Measurements from ENCODE around the gene TAP1. TPM values are rescaled to one million over a fixed set of nuclear protein-coding genes. Genes with fewer than 3 reads are reported as not detected.
"Not testable (repeated sequence)": the region's sequence is repeated elsewhere in the genome, so short reads cannot be mapped to it uniquely, and the experiment has no call there.

The TAP1 gene
- total RNA-seq, 2 experiments from 2014 or later, result 187 TPM

DNA sequence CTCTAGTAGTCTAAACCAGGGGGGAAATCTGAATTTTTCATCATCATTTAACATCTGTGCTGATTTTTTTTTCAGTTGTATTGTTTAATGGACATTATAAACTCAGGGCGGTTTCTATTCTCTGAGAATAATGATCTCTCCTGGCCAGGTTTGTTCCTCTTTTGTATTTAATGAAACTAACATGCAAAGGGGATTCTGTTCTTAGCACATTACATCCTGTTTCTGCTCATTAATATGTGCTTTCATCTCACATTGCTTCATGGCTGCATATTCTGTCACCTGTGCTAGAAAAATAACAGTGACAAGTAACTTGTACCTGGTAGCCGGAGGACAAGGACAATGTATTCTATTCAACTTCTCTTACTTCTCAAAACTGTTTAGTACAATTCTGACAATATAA, 37.5 kb downstream of the TAP1 start:
- Mint-ChIP-seq H3K27ac (no peak overlapping the region), H3K9me3 (no peaks in the 10 kb centered on the region), H3K4me3 (no peak overlapping the region), H3K27me3 (ENCODE audit: low read depth) (no peaks in the 10 kb centered on the region), H3K36me3 (ENCODE audit: low read depth) (peaks cover 1% of the 10 kb centered on the region), H3K4me1 (ENCODE audit: low read depth) (peaks cover 2% of the 10 kb centered on the region)
- no peak for DNase-seq
- intact Hi-C loops (cut with micrococcal nuclease), result no loop called here
- CTCF ChIA-PET, result no interaction called here

DNA sequence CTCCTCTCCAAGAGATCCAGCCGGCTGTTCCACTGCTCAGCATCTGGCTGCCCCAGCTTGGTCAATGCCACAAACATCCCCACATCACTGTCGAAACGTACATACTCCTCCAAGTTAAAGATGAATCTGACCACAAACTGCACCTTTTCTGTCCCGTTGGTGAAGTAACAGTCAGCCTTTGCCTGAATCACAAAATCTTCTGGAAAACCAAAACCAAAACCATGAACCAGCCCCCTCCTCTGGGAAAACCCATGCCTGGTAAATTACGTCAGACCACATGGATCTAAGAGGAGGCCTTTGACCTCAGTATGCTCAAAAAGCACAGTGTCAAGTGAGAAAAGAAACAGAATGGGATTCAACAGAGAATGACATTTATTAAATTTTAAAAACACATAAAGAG, 38.4 kb downstream of the TAP1 start:
- H3K4me3 Mint-ChIP-seq, result no peak overlapping the region
- H3K27ac Mint-ChIP-seq, result no peak overlapping the region
- DNase-seq, result no peak
- peaks cover 1% of the 10 kb centered on the region for H3K36me3 Mint-ChIP-seq (ENCODE audit: low read depth)
- H3K27me3 Mint-ChIP-seq (ENCODE audit: low read depth), result no peaks in the 10 kb centered on the region
- H3K9me3 Mint-ChIP-seq, result no peaks in the 10 kb centered on the region
- intact Hi-C loops (cut with micrococcal nuclease), result no loop called here
- CTCF ChIA-PET, result no interaction called here
- H3K4me1 Mint-ChIP-seq (ENCODE audit: low read depth), result peaks cover 2% of the 10 kb centered on the region

DNA sequence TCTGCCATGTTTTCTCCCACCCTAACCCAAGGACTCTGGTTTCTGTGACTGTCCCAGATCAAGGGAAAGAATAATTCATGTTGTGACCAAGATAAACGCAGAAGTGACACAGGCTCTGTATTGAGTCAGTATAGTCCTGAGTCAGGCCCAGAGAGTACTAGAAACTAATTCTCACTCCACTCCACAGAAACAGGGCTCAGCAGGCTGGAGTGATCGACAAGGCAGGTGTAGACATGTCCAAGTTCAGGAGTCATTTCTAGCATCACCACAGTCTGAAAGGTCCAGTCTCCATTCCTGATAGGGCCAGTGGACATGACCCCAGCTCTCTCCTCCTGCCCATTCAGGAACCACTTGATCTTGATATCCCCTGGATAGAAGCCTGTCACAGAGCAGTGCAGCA, 39.4 kb downstream of the TAP1 start:
- intact Hi-C loops (cut with micrococcal nuclease), result no loop called here

DNA sequence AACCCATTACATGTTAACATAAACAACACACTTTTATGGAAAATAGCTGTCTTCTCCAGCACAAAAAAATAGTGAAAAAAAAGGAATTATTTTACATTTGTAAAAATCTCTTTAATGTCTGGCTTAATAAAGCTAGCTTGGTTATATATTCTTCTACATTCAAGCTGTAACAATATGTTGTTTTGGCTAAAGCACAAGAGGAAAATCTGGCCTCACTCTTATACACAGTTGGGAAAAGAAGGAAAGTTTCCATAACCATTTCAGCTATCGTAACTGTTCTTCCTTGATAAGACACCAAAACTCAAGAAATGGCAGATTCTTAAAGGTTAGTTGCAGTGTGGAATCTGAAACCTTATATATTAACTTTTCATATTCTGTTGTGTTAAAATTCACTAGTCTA, 44.3 kb downstream of the TAP1 start:
- no peak for DNase-seq
- intact Hi-C loops (cut with micrococcal nuclease), result no loop called here

More for the DNA sequence above, 39.4 kb downstream of the TAP1 start:
- no peak overlapping the region for H3K27ac Mint-ChIP-seq
- no peak for DNase-seq
- CTCF ChIA-PET, result interaction anchor here (0.6 to 1.3 kb wide), 2 partner anchors 24 to 57 kb away, joined by 3 read pairs; partner anchors contain the start of gene TAP2
- H3K4me1 Mint-ChIP-seq (ENCODE audit: low read depth), result no peaks in the 10 kb centered on the region
- H3K27me3 Mint-ChIP-seq (ENCODE audit: low read depth), result no peaks in the 10 kb centered on the region
- peaks cover 1% of the 10 kb centered on the region for H3K36me3 Mint-ChIP-seq (ENCODE audit: low read depth)
- no peak overlapping the region for H3K4me3 Mint-ChIP-seq
- no peaks in the 10 kb centered on the region for H3K9me3 Mint-ChIP-seq

DNA sequence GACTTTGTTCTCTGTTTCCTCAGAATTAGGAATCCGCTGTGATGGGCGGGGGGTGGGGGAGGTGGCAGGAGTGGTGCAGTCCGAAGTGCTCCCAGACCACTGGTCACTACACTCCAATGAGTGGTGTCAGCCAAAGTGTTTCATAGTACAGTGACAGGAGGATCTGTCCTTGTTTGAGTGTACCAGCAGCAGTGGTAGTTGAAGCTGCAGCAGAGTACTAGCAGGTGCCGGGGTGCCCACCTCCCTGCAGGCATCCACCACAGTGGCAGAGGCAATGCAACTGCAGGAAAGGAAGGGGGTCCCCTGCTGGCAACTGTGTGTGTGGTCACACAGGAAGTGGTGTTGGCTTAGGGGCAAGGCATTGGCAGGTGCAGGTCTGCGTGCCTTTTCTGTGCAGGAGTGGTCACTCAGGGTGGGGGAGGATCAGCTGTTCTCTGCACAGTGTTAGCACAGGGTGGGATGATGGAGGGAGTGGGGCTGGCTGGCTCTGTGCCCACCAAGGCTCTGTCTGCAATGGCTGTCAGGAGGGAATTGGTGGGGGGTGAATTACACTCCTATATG, 46.4 kb downstream of the TAP1 start:
- intact Hi-C loops (cut with micrococcal nuclease), result no loop called here
- H3K9me3 Mint-ChIP-seq, result no peaks in the 10 kb centered on the region
- H3K4me3 Mint-ChIP-seq, result no peak overlapping the region
- no peak overlapping the region for H3K27ac Mint-ChIP-seq
- no peaks in the 10 kb centered on the region for H3K36me3 Mint-ChIP-seq (ENCODE audit: low read depth)
- no peak for DNase-seq
- CTCF ChIA-PET, result no interaction called here
- H3K4me1 Mint-ChIP-seq (ENCODE audit: low read depth), result peaks cover 8% of the 10 kb centered on the region
- peaks cover 35% of the 10 kb centered on the region for H3K27me3 Mint-ChIP-seq (ENCODE audit: low read depth)

More for the DNA sequence above, 44.3 kb downstream of the TAP1 start:
- H3K9me3 Mint-ChIP-seq, result no peaks in the 10 kb centered on the region
- H3K27ac Mint-ChIP-seq, result no peak overlapping the region
- CTCF ChIA-PET, result interaction anchor here (0.8 to 1.2 kb wide), 2 partner anchors 16 to 23 kb away, joined by 4 to 7 read pairs; no protein-coding TSS in a partner anchor
- peaks cover 21% of the 10 kb centered on the region for H3K27me3 Mint-ChIP-seq (ENCODE audit: low read depth)
- H3K36me3 Mint-ChIP-seq (ENCODE audit: low read depth), result peaks cover 1% of the 10 kb centered on the region
- peaks cover 8% of the 10 kb centered on the region for H3K4me1 Mint-ChIP-seq (ENCODE audit: low read depth)
- H3K4me3 Mint-ChIP-seq, result no peak overlapping the region

DNA sequence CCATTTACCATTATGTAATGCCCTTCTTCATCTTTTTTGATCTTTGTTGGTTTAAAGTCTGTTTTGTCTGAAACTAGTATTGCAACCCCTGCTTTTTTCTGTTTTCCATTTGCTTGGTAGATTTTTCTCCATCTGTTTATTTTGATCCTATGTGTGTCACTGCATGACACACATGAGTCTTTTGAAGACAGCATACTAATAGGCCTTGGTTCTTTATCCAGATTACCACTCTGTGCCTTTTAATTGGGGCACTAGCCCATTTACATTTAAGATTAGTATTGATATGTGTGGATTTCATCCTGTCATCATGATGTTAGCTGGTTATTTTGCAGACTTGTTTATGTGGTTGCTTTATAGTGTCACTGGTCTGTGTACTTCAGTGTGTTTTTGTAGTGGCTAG, 48.1 kb downstream of the TAP1 start:
- DNase-seq; H3K4me3 Mint-ChIP-seq; H3K4me1 Mint-ChIP-seq (ENCODE audit: low read depth); H3K9me3 Mint-ChIP-seq; H3K36me3 Mint-ChIP-seq (ENCODE audit: low read depth); intact Hi-C loops (cut with micrococcal nuclease); H3K27ac Mint-ChIP-seq: not testable (repeated sequence)
- H3K27me3 Mint-ChIP-seq (ENCODE audit: low read depth), result peaks cover 37% of the 10 kb centered on the region
- CTCF ChIA-PET, result interaction anchor here (1.2 kb wide), 1 partner anchor 62 kb away, joined by 4 read pairs; no protein-coding TSS in a partner anchor

DNA sequence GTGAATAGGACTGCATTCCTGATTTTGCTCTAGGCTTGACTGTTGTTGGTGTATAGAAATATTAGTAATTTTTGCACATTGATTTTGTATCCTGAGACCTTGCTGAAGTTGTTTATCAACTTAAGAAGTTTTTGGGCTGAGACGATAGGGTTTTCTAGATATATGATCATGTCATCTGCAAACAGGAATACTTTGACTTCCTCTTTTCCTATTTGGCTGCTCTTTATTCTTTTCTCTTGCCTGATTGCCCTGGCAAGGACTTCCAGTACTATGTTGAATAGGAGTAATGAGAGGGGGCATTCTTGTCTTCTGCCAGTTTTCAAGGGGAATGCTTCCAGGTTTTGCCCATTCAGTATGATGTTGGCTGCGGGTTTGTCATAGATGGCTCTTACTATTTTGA, 50.1 kb downstream of the TAP1 start:
- Mint-ChIP-seq H3K27ac (no peak overlapping the region), H3K4me1 (ENCODE audit: low read depth) (peaks cover 8% of the 10 kb centered on the region), H3K27me3 (ENCODE audit: low read depth) (peaks cover 42% of the 10 kb centered on the region), H3K36me3 (ENCODE audit: low read depth) (no peaks in the 10 kb centered on the region), H3K9me3 (peaks cover 5% of the 10 kb centered on the region), H3K4me3 (no peak overlapping the region)
- intact Hi-C loops (cut with micrococcal nuclease), result no loop called here
- DNase-seq, result no peak
- CTCF ChIA-PET, result interaction anchor here (0.9 to 1.6 kb wide), 2 partner anchors 16 to 35 kb away, joined by 3 read pairs; partner anchors contain the start of gene TAP2

DNA sequence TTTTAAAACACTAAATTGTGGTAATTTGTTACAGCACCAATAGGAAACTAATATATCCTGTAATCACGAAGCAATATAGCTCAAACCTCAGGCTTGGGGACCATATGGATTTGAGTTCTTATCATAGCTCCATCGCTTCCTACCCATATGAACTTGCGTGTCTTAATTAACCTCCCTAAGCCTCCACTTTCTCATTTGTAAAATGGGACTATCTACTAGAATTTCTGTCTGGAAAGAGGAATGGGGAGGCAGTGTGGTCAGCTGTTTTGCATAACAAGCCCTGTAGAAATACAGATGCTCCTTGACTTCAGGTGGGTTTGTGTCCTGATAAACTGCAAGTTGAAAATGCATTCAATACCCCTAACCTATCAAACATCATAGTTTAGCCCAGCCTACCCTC, 53.8 kb downstream of the TAP1 start:
- peaks cover 10% of the 10 kb centered on the region for H3K4me1 Mint-ChIP-seq (ENCODE audit: low read depth)
- CTCF ChIA-PET, result interaction anchor here (0.9 to 2.4 kb wide), 6 partner anchors 12 to 385 kb away, joined by 3 to 11 read pairs (median 6); partner anchors contain the start of gene TAP2
- peaks cover 6% of the 10 kb centered on the region for H3K9me3 Mint-ChIP-seq
- intact Hi-C loops (cut with micrococcal nuclease), result loop anchor here (5.0 to 10.0 kb wide), 2 partner anchors 367 to 555 kb away; no protein-coding TSS in a partner anchor
- no peak for DNase-seq
- H3K4me3 Mint-ChIP-seq, result no peak overlapping the region
- no peaks in the 10 kb centered on the region for H3K36me3 Mint-ChIP-seq (ENCODE audit: low read depth)
- peaks cover 34% of the 10 kb centered on the region for H3K27me3 Mint-ChIP-seq (ENCODE audit: low read depth)
- H3K27ac Mint-ChIP-seq, result no peak overlapping the region

DNA sequence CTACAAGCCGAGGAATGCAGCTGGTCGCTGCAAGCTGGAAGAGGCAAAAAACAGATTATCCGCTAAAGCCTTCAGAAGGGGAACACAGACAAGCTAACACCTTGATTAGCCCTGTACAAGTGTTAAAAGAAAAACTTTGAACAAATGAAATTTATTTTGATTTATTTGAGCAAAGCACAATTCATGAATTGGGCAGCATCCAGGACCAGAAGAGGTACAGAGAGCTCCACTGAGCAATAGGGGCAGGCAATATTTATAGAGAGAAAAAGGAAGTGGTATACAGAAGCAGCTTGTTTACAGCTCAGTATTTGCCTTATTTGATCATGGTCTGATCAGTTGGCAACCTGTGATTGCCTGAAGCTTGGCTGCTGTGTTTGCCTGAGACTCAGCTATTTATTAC, 54.3 kb downstream of the TAP1 start:
- intact Hi-C loops (cut with micrococcal nuclease), result loop anchor here (5.0 to 10.0 kb wide), 2 partner anchors 367 to 554 kb away; no protein-coding TSS in a partner anchor
- peaks cover 16% of the 10 kb centered on the region for H3K4me1 Mint-ChIP-seq (ENCODE audit: low read depth)
- no peaks in the 10 kb centered on the region for H3K36me3 Mint-ChIP-seq (ENCODE audit: low read depth)
- CTCF ChIA-PET, result interaction anchor here (0.9 to 2.4 kb wide), 7 partner anchors 11 to 385 kb away, joined by 3 to 11 read pairs (median 6); partner anchors contain the start of gene TAP2
- H3K27ac Mint-ChIP-seq, result no peak overlapping the region
- peaks cover 30% of the 10 kb centered on the region for H3K27me3 Mint-ChIP-seq (ENCODE audit: low read depth)
- H3K4me3 Mint-ChIP-seq, result no peak overlapping the region
- H3K9me3 Mint-ChIP-seq, result peaks cover 6% of the 10 kb centered on the region
- no peak for DNase-seq

DNA sequence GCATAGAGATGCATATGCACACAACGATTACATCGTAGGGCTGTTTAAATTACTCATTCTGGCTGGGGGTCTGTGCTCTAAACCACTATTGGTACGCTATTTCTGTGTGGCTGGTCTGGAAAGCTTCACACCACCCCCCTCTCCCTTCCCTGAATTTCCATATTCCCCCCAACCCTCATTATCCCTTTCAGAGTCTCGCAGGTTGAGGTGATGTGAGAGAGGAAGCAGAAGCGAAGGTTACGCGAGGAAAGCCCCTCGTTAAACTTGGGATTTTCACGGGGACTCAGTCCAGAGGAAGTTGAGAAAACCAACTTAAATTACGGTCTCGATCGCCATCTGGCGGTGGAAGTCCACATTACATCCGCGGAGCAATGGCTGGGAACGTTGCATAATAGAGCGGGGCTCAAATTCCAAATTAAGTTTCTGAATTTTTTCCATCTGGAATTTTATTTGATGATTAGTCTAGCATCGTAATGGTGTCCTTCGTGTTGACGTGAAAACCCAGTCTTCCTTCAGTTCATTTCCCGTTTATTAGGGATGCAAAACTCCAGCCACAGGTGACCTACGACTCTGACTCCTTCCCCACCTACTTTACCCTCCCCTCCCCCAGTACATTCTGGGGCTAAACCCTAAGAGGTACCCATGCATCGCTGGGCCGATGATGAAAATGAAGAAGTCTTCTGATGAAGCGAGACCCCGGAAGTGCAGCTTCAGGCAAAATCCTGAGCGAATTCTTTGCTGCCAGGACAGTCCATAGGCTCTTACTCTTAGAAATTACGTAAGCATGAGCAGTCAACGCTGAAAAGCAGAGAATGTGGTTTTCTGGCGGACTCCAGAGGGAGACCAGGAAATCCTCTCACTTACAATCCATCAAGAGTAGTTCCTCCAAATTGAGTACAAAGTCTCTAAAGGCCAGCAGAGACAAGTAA, 56.4 kb downstream of the TAP1 start:
- CTCF ChIA-PET, result interaction anchor here (1.0 to 2.4 kb wide), 5 partner anchors 10 to 383 kb away, joined by 4 to 11 read pairs (median 9); no protein-coding TSS in a partner anchor
- DNase-seq, result peak; percentile 91
- intact Hi-C loops (cut with micrococcal nuclease), result loop anchor here (1.0 to 10.0 kb wide), 5 partner anchors 72 to 552 kb away; no protein-coding TSS in a partner anchor
- Mint-ChIP-seq H3K27ac (no peak overlapping the region), H3K27me3 (ENCODE audit: low read depth) (peaks cover 20% of the 10 kb centered on the region), H3K4me3 (peak overlapping the region; percentile 47), H3K4me1 (ENCODE audit: low read depth) (peaks cover 22% of the 10 kb centered on the region), H3K9me3 (peaks cover 6% of the 10 kb centered on the region), H3K36me3 (ENCODE audit: low read depth) (no peaks in the 10 kb centered on the region)
